ENCODE data around the gene SRSF8. TPM values are rescaled to one million over a fixed set of nuclear protein-coding genes. Genes with fewer than 3 reads are reported as not detected.

The SRSF8 gene
- total RNA-seq, 1 donor from 2014 or later: 11.5 TPM

DNA sequence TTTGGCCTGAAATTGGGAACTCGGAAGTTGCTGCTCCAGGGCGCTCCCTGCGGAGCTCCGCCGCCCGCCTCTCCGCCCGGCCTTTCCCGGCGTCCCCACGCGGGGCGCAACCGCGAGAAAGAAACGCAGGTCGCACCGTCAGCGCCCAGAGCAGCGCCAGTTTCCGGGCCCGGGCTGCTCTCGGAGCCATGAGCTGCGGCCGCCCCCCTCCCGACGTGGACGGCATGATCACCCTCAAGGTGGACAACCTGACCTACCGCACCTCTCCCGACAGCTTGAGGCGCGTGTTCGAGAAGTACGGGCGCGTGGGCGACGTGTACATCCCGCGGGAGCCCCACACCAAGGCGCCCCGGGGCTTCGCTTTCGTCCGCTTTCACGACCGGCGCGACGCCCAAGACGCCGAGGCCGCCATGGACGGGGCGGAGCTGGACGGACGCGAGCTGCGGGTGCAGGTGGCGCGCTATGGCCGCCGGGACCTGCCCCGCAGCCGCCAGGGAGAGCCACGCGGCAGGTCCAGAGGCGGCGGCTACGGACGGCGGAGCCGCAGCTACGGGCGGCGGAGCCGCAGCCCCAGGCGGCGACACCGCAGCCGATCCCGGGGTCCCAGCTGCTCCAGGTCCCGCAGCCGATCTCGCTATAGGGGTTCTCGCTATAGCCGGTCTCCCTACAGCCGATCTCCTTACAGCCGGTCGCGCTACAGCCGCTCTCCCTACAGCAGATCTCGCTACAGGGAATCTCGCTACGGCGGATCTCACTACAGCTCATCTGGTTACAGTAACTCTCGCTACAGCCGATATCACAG is 521 bp downstream of the SRSF8 start:
- H3K9me3 ChIP-seq (ENCODE audit: control insufficient read depth in 3 of 3, low read length in 3 of 3): no peaks in the 10 kb centered on the region
- no peaks in the 10 kb centered on the region for H3K36me3 ChIP-seq (ENCODE audit: control insufficient read depth in 3 of 3, insufficient read depth in 3 of 3, low read length in 3 of 3)
- peak overlapping the region; percentile 90 for H3K27ac ChIP-seq (ENCODE audit: low read depth, low read length)
- no peaks in the 10 kb centered on the region for H3K27me3 ChIP-seq (ENCODE audit: control insufficient read depth in 3 of 3, insufficient read depth in 3 of 3, low read length in 3 of 3)
- peak overlapping the region; percentile 90 to 99 (median 97) for H3K4me3 ChIP-seq (ENCODE audit: low read length in 3 of 3)
- peaks cover 3 to 11% (median 8%) of the 10 kb centered on the region in 3 donors for H3K4me1 ChIP-seq (ENCODE audit: control insufficient read depth in 3 of 3, insufficient read depth in 3 of 3, low read length in 3 of 3)
- H3K9ac ChIP-seq (ENCODE audit: low read depth in 1 of 3, low read length in 3 of 3): peak overlapping the region; percentile 88 to 97 (median 95)

DNA sequence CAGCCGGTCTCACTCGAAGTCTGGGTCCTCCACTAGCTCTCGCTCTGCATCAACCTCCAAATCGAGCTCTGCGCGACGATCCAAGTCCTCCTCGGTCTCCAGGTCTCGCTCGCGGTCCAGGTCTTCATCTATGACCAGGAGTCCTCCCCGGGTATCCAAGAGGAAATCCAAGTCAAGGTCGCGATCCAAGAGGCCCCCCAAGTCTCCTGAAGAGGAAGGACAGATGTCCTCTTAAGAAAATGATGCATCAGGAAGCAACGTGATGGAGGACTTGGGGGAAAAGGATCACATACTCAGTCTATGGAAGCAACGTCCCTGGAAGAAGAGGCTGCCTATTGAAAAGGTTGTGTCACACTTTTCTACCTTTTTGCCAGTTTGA is 1.1 kb downstream of the SRSF8 start:
- H3K4me3 ChIP-seq (ENCODE audit: low read length in 3 of 3): peak overlapping the region; percentile 90 to 99 (median 97)

DNA sequence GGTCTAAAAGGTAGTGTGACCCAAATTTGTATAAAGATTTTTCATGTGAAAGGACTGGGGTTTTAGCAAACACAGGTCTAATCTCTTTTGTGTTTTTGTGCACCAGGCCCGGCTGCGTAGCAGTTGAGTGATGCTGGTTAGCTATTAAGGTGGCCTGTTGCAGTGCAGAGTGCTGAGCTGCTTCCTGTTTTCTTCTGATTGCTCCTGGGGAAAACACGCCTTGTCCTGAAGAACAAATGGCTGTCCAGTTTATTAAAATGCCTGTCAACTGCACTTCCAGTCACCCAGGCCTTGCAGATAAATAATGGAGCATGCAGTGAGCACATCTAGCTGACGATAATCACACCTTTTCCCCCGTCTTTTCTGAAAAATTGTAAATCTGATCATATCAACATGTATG is 1.8 kb downstream of the SRSF8 start:
- peak overlapping the region; percentile 90 to 99 (median 97) for H3K4me3 ChIP-seq (ENCODE audit: low read length in 3 of 3)
- H3K27me3 ChIP-seq (ENCODE audit: control insufficient read depth in 3 of 3, insufficient read depth in 3 of 3, low read length in 3 of 3): no peaks in the 10 kb centered on the region
- peak overlapping the region; percentile 88 to 97 (median 95) for H3K9ac ChIP-seq (ENCODE audit: low read depth in 1 of 3, low read length in 3 of 3)
- H3K9me3 ChIP-seq (ENCODE audit: control insufficient read depth in 3 of 3, low read length in 3 of 3): no peaks in the 10 kb centered on the region
- H3K36me3 ChIP-seq (ENCODE audit: control insufficient read depth in 3 of 3, insufficient read depth in 3 of 3, low read length in 3 of 3): no peaks in the 10 kb centered on the region
- peaks cover 3 to 11% (median 8%) of the 10 kb centered on the region in 3 donors for H3K4me1 ChIP-seq (ENCODE audit: control insufficient read depth in 3 of 3, insufficient read depth in 3 of 3, low read length in 3 of 3)
- peak overlapping the region; percentile 90 for H3K27ac ChIP-seq (ENCODE audit: low read depth, low read length)

More for the DNA sequence above, 1.1 kb downstream of the SRSF8 start:
- H3K36me3 ChIP-seq (ENCODE audit: control insufficient read depth in 3 of 3, insufficient read depth in 3 of 3, low read length in 3 of 3): no peaks in the 10 kb centered on the region
- H3K9me3 ChIP-seq (ENCODE audit: control insufficient read depth in 3 of 3, low read length in 3 of 3): no peaks in the 10 kb centered on the region
- peak overlapping the region; percentile 90 for H3K27ac ChIP-seq (ENCODE audit: low read depth, low read length)
- peak overlapping the region; percentile 88 to 97 (median 95) for H3K9ac ChIP-seq (ENCODE audit: low read depth in 1 of 3, low read length in 3 of 3)
- peaks cover 3 to 11% (median 8%) of the 10 kb centered on the region in 3 donors for H3K4me1 ChIP-seq (ENCODE audit: control insufficient read depth in 3 of 3, insufficient read depth in 3 of 3, low read length in 3 of 3)
- H3K27me3 ChIP-seq (ENCODE audit: control insufficient read depth in 3 of 3, insufficient read depth in 3 of 3, low read length in 3 of 3): no peaks in the 10 kb centered on the region

DNA sequence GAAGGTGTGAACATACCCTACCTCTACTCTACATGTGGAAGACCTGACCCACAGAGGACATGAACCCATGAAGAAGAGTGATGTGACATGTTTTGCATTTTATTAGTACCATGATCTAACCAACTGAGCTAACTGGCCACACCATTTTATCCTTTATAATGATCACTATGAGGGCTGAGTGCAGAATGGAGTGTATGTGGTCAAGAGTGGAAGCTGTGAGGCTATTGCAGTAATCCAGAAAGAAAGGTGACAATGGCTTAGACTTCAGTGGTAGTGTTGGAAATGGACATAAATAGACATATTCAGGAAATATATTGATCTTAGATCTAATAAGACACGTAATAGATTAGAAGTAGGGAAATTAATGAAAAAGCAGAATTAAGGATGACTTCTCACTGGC is 3.8 kb downstream of the SRSF8 start:
- no peaks in the 10 kb centered on the region for H3K27me3 ChIP-seq (ENCODE audit: control insufficient read depth in 3 of 3, insufficient read depth in 3 of 3, low read length in 3 of 3)
- no peak overlapping the region for H3K9ac ChIP-seq (ENCODE audit: low read depth in 1 of 3, low read length in 3 of 3)
- H3K9me3 ChIP-seq (ENCODE audit: control insufficient read depth in 3 of 3, low read length in 3 of 3): no peaks in the 10 kb centered on the region
- H3K36me3 ChIP-seq (ENCODE audit: control insufficient read depth in 3 of 3, insufficient read depth in 3 of 3, low read length in 3 of 3): no peaks in the 10 kb centered on the region
- H3K27ac ChIP-seq (ENCODE audit: low read depth, low read length): no peak overlapping the region
- H3K4me1 ChIP-seq (ENCODE audit: control insufficient read depth in 3 of 3, insufficient read depth in 3 of 3, low read length in 3 of 3): peaks cover 15 to 30% (median 20%) of the 10 kb centered on the region in 3 donors
- no peak overlapping the region for H3K4me3 ChIP-seq (ENCODE audit: low read length in 3 of 3)

DNA sequence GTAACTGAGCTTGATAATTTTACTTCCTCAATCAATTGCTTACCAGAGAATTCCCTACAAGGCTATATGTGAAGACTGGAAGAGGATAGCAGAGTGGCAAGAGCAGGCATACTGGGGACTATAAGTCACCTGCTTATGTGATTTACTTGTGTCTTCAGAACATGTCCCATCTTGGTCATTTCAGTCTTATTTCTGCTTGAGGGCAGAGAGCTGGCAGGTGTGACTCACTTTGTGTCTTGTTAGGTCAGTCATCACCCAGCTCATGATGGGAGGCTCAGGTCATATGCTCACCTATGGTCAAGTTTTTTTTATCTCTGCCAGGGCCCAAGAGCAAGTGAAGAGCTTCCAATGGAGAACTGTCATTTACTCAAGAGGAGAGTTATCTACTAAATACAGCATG is 6.2 kb downstream of the SRSF8 start:
- Histone ChIP-seq H3K27ac (ENCODE audit: low read depth, low read length) (no peak overlapping the region), H3K9ac (ENCODE audit: low read depth in 1 of 3, low read length in 3 of 3) (no peak overlapping the region), H3K36me3 (ENCODE audit: control insufficient read depth in 3 of 3, insufficient read depth in 3 of 3, low read length in 3 of 3) (no peaks in the 10 kb centered on the region), H3K4me1 (ENCODE audit: control insufficient read depth in 3 of 3, insufficient read depth in 3 of 3, low read length in 3 of 3) (peaks cover 15 to 31% (median 20%) of the 10 kb centered on the region in 3 donors), H3K4me3 (ENCODE audit: low read length in 3 of 3) (no peak overlapping the region), H3K9me3 (ENCODE audit: control insufficient read depth in 3 of 3, low read length in 3 of 3) (no peaks in the 10 kb centered on the region), H3K27me3 (ENCODE audit: control insufficient read depth in 3 of 3, insufficient read depth in 3 of 3, low read length in 3 of 3) (no peaks in the 10 kb centered on the region)

DNA sequence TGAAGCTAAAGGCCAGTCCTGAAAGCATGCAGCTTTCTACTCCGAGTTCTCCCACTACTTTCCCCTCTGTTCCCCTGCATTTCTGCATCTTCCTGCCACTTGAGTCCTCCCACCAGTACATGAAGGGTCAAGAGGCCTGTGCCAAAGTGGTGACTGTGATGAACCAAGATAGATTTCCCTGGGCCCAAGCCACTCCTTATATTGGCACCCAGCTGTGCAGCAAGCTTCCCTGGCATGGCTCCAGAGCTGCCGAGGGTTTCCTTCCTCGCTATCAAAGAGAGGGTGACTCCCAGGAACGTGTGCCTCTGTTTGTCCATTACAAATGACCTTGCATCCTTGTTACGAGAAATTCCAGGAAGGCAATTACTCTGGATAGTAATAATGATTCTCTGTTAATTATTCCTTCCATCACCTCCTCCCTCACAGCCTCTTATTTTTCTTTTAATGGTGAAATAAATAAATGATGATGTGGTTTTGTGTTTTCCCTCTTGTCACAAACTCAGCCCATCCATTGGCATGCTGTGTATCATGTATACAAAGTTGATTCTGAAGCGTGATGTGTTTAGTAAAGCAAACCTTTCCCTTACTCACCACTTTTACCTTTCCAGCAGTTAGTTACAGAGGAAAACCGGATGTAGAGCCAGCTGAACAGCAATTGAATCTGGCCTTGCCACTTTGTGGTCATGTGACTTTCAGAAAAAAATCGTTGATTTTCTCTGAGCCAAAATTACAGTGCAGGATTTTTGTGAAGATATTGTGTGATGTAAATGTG is 8.3 kb downstream of the SRSF8 start:
- H3K27ac ChIP-seq (ENCODE audit: low read depth, low read length): peak overlapping the region; percentile 48
- no peaks in the 10 kb centered on the region for H3K27me3 ChIP-seq (ENCODE audit: control insufficient read depth in 3 of 3, insufficient read depth in 3 of 3, low read length in 3 of 3)
- peak overlapping the region in 1 of 3 donors; percentile 13 for H3K4me3 ChIP-seq (ENCODE audit: low read length in 3 of 3)
- no peaks in the 10 kb centered on the region for H3K9me3 ChIP-seq (ENCODE audit: control insufficient read depth in 3 of 3, low read length in 3 of 3)
- peaks cover 11 to 25% (median 17%) of the 10 kb centered on the region in 3 donors for H3K4me1 ChIP-seq (ENCODE audit: control insufficient read depth in 3 of 3, insufficient read depth in 3 of 3, low read length in 3 of 3)
- H3K9ac ChIP-seq (ENCODE audit: low read depth in 1 of 3, low read length in 3 of 3): peak overlapping the region in 2 of 3 donors; percentile 4 to 55
- no peaks in the 10 kb centered on the region for H3K36me3 ChIP-seq (ENCODE audit: control insufficient read depth in 3 of 3, insufficient read depth in 3 of 3, low read length in 3 of 3)

DNA sequence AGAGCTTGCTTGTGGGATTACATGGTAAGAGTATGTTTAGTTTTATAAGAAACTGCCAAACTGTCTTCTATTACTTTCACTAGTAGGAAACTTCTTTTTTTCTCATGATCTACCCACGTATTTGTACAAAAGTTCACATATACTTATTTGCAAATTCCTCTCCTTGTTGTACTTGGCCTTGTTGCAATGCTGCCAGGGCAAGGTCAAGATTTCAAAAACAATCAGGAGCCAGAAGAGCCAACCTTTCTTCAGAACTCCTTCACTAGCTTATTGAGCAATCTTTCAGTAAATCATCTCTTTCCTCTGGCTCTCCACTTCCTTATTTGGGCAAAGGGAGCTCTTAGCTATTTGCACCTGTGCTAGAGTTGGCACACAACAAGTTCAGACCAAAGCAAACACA is 9.7 kb downstream of the SRSF8 start:
- no peak overlapping the region for H3K4me3 ChIP-seq (ENCODE audit: low read length in 3 of 3)
- H3K9me3 ChIP-seq (ENCODE audit: control insufficient read depth in 3 of 3, low read length in 3 of 3): no peaks in the 10 kb centered on the region
- H3K27me3 ChIP-seq (ENCODE audit: control insufficient read depth in 3 of 3, insufficient read depth in 3 of 3, low read length in 3 of 3): no peaks in the 10 kb centered on the region
- H3K9ac ChIP-seq (ENCODE audit: low read depth in 1 of 3, low read length in 3 of 3): no peak overlapping the region
- H3K36me3 ChIP-seq (ENCODE audit: control insufficient read depth in 3 of 3, insufficient read depth in 3 of 3, low read length in 3 of 3): no peaks in the 10 kb centered on the region
- no peak overlapping the region for H3K27ac ChIP-seq (ENCODE audit: low read depth, low read length)
- peaks cover 7 to 24% (median 21%) of the 10 kb centered on the region in 3 donors for H3K4me1 ChIP-seq (ENCODE audit: control insufficient read depth in 3 of 3, insufficient read depth in 3 of 3, low read length in 3 of 3)

DNA sequence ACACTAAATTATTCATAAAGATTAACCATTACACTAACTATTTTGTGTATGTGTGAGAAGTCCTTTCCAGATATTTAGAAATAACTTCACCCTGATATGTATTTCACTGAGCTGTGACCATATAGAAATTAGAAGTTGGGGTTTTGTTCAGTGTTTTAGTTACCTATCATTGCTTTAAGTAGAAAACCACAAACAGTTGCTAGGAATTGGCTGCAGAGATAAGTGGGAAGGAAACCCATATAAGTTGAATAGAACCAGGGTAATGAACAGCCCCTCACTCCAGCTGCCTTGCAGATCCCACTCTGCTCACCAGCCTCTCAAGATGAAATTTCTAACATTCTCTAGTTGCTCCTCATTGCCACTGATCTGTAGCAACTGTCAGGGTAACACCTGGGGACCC is 10.3 kb downstream of the SRSF8 start:
- Histone ChIP-seq H3K4me3 (ENCODE audit: low read length in 3 of 3) (no peak overlapping the region), H3K27ac (ENCODE audit: low read depth, low read length) (no peak overlapping the region), H3K9me3 (ENCODE audit: control insufficient read depth in 3 of 3, low read length in 3 of 3) (no peaks in the 10 kb centered on the region), H3K36me3 (ENCODE audit: control insufficient read depth in 3 of 3, insufficient read depth in 3 of 3, low read length in 3 of 3) (no peaks in the 10 kb centered on the region), H3K9ac (ENCODE audit: low read depth in 1 of 3, low read length in 3 of 3) (no peak overlapping the region), H3K4me1 (ENCODE audit: control insufficient read depth in 3 of 3, insufficient read depth in 3 of 3, low read length in 3 of 3) (peaks cover 7 to 30% (median 24%) of the 10 kb centered on the region in 3 donors), H3K27me3 (ENCODE audit: control insufficient read depth in 3 of 3, insufficient read depth in 3 of 3, low read length in 3 of 3) (no peaks in the 10 kb centered on the region)

DNA sequence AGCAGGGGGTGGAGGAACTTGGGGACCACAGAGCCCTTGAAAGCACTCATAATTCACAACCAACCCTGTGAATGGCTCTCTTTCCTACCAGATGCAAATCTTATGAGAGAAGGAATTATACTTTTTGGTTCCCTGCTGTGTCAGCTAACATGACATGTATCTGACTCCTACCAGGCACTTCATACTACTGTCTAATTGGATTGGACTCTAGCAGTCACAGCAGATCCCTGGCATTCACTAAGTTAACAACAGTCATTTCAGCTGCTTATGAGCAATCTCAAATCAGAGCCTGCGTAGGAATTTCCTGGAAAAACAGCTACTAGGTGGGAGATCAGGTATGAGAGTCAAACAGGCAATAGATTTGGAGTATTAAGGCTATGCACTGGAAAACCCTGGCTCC is 11.8 kb downstream of the SRSF8 start:
- Histone ChIP-seq H3K4me3 (ENCODE audit: low read length in 3 of 3) (no peak overlapping the region), H3K36me3 (ENCODE audit: control insufficient read depth in 3 of 3, insufficient read depth in 3 of 3, low read length in 3 of 3) (no peaks in the 10 kb centered on the region), H3K9ac (ENCODE audit: low read depth in 1 of 3, low read length in 3 of 3) (no peak overlapping the region), H3K27me3 (ENCODE audit: control insufficient read depth in 3 of 3, insufficient read depth in 3 of 3, low read length in 3 of 3) (no peaks in the 10 kb centered on the region), H3K9me3 (ENCODE audit: control insufficient read depth in 3 of 3, low read length in 3 of 3) (no peaks in the 10 kb centered on the region), H3K4me1 (ENCODE audit: control insufficient read depth in 3 of 3, insufficient read depth in 3 of 3, low read length in 3 of 3) (peaks cover 7 to 30% (median 25%) of the 10 kb centered on the region in 3 donors), H3K27ac (ENCODE audit: low read depth, low read length) (no peak overlapping the region)

DNA sequence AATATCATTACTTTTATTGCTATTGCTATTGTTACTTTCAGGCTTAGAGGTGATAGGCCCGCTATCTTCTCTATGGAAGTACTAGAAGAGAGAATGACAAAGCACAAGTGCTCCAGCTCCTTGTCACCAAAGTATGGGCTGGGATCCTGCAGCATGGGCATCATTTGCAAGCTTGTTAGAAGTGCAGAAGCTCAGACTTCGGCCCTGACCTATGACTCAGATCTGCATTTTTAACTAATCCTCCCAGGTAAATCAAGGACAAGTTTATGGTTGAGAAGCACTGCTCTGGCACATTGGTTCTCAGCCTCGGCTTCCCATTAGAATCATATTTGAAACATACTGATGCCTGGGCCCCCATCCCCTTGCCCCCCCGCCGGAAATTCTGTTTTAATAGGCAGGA is 14.3 kb downstream of the SRSF8 start:
- Histone ChIP-seq H3K9ac (ENCODE audit: low read depth in 1 of 3, low read length in 3 of 3) (no peak overlapping the region), H3K36me3 (ENCODE audit: control insufficient read depth in 3 of 3, insufficient read depth in 3 of 3, low read length in 3 of 3) (no peaks in the 10 kb centered on the region), H3K9me3 (ENCODE audit: control insufficient read depth in 3 of 3, low read length in 3 of 3) (no peaks in the 10 kb centered on the region), H3K4me3 (ENCODE audit: low read length in 3 of 3) (no peak overlapping the region), H3K27ac (ENCODE audit: low read depth, low read length) (no peak overlapping the region), H3K4me1 (ENCODE audit: control insufficient read depth in 3 of 3, insufficient read depth in 3 of 3, low read length in 3 of 3) (peaks cover 0 to 10% (median 8%) of the 10 kb centered on the region in 3 donors), H3K27me3 (ENCODE audit: control insufficient read depth in 3 of 3, insufficient read depth in 3 of 3, low read length in 3 of 3) (no peaks in the 10 kb centered on the region)
